Natural killer cell (primary cell): ENCODE measurements around the gene THAP9. TPM values are rescaled to one million over a fixed set of nuclear protein-coding genes. Genes with fewer than 3 reads are reported as not detected.

Source experiments
- ATAC-seq, 3 donors: fragments of 150-1000 bp in 2 of 3; fragments of 200-7000 bp in 1 of 3; cut with Tn5 transposase; 1 replicate in 1 of 3; 2 replicates in 2 of 3; pipeline ENCODE4 v1.10.0; 2021; ENCODE audit warnings: mild to moderate bottlenecking in 2 of 3, moderate library complexity in 2 of 3
- DNase-seq, 2 donors: peaks; one replicate each; pipeline versions ENCODE4 v3.0.0 to v3.0.0-alpha.2; 2013 to 2021; ENCODE audit warnings: mixed read lengths in 1 of 2
- H3K27ac ChIP-seq: one replicate; pipeline ENCODE4 v1.5.1; 2013; ENCODE audit warnings: mild to moderate bottlenecking, low read length
- H3K27me3 ChIP-seq: one replicate; pipeline ENCODE4 v1.6.1; 2013; ENCODE audit warnings: low read length; ENCODE audit not compliant: control insufficient read depth, insufficient read depth
- H3K36me3 ChIP-seq: one replicate; pipeline ENCODE4 v1.6.1; 2013; ENCODE audit warnings: low read length; ENCODE audit not compliant: control insufficient read depth, insufficient read depth
- H3K4me1 ChIP-seq: one replicate; pipeline ENCODE4 v1.6.1; 2013; ENCODE audit warnings: low read length; ENCODE audit not compliant: control insufficient read depth, insufficient read depth
- H3K4me3 ChIP-seq: one replicate; pipeline ENCODE4 v1.5.1; 2013; ENCODE audit warnings: low read length
- H3K9me3 ChIP-seq: one replicate; pipeline ENCODE4 v1.6.1; 2013; ENCODE audit warnings: low read length; ENCODE audit not compliant: control insufficient read depth, insufficient read depth
- H3K27ac Mint-ChIP-seq, 2 donors: one replicate each; pipeline ENCODE4 v1.8.0; 2022; ENCODE audit warnings: mild to moderate bottlenecking in 2 of 2, mixed read lengths in 2 of 2, moderate library complexity in 1 of 2
- H3K27me3 Mint-ChIP-seq, 2 donors: one replicate each; pipeline ENCODE4 v1.8.0; 2022; ENCODE audit warnings: low read depth in 2 of 2, mixed read lengths in 2 of 2
- H3K36me3 Mint-ChIP-seq: one replicate; pipeline ENCODE4 v1.8.0; 2022; ENCODE audit warnings: mixed read lengths
- H3K4me1 Mint-ChIP-seq, 2 donors: one replicate each; pipeline ENCODE4 v1.8.0; 2022; ENCODE audit warnings: mixed read lengths in 2 of 2
- H3K4me3 Mint-ChIP-seq: one replicate; pipeline ENCODE4 v1.8.0; 2022; ENCODE audit warnings: mild to moderate bottlenecking, moderate library complexity, mixed read lengths
- H3K9me3 Mint-ChIP-seq, 2 donors: one replicate each; pipeline ENCODE4 v1.8.0; 2022; ENCODE audit warnings: mixed read lengths in 2 of 2
- CTCF ChIP-seq: fragments of 200-600 bp; IDR thresholded peaks from one replicate; pipeline ENCODE4 v1.8.0; 2022; ENCODE audit warnings: antibody characterized with exemption
- WGBS: methylation state at CpG from one replicate; pipeline ENCODE4 v1.1.7; 2013; ENCODE audit warnings: missing lambda C conversion rate; ENCODE audit not compliant: insufficient coverage; 5-methylcytosine and 5-hydroxymethylcytosine counted together
- intact Hi-C: fragments of 100-400 bp; cut with micrococcal nuclease; formaldehyde crosslinking; loops from one replicate; pipeline ENCODE4 v1.14.2; 2022
- total RNA-seq, 4 donors: library from RNA; stranded (reverse); fragments of 120-200 nt in 1 of 4; gene quantifications; one replicate each; pipeline versions ENCODE4 v1.2.3 to v1.2.4, GENCODE V29; 2013 to 2022

Gene THAP9
- total RNA-seq, 3 donors from 2014 or later (not counting 1 experiment from before 2014, with no cell fraction given) = 1.6 to 2.6 (median 2.1) TPM

- Histone ChIP-seq H3K4me1 (no peaks in the 10 kb centered on the region), H3K27ac (no peak overlapping the region), H3K4me3 (no peak overlapping the region), H3K36me3 (peaks cover 8% of the 10 kb centered on the region), H3K27me3 (no peaks in the 10 kb centered on the region), H3K9me3 (no peaks in the 10 kb centered on the region)
- intact Hi-C loops = no loop called here
- Mint-ChIP-seq H3K27ac (no peak overlapping the region), H3K4me3 (no peak overlapping the region), H3K27me3 (no peaks in the 10 kb centered on the region), H3K36me3 (no peaks in the 10 kb centered on the region), H3K4me1 (peaks cover 6% of the 10 kb centered on the region in 2 donors), H3K9me3 (no peaks in the 10 kb centered on the region)
- ATAC-seq = no peak
- TF ChIP-seq CTCF = no peak
- DNase-seq = no peak
Observed at GRCh38 chr4:82947498-82947897, 47.0 kb downstream of the THAP9 start.

- H3K27me3 ChIP-seq = no peaks in the 10 kb centered on the region
- no peak overlapping the region for H3K4me3 Mint-ChIP-seq
- H3K27me3 Mint-ChIP-seq = no peaks in the 10 kb centered on the region
- peaks cover 6% of the 10 kb centered on the region in 2 donors for H3K4me1 Mint-ChIP-seq
- no peak for TF ChIP-seq CTCF
- H3K9me3 ChIP-seq = no peaks in the 10 kb centered on the region
- no peaks in the 10 kb centered on the region for H3K4me1 ChIP-seq
- no CpG with 5 or more reads among the region's 1 CpG for WGBS
- DNase-seq (no peak), ATAC-seq (no peak)
- H3K36me3 Mint-ChIP-seq = no peaks in the 10 kb centered on the region
- H3K27ac ChIP-seq = no peak overlapping the region
- no peaks in the 10 kb centered on the region for H3K9me3 Mint-ChIP-seq
- H3K36me3 ChIP-seq = peaks cover 10% of the 10 kb centered on the region
- H3K4me3 ChIP-seq = no peak overlapping the region
- no peak overlapping the region for H3K27ac Mint-ChIP-seq
- intact Hi-C loops = no loop called here
Observed at GRCh38 chr4:82948647-82949204, 48.2 kb downstream of the THAP9 start.

- no peaks in the 10 kb centered on the region for H3K4me1 ChIP-seq
- H3K4me3 Mint-ChIP-seq = no peak overlapping the region
- TF ChIP-seq CTCF = no peak
- no peak for ATAC-seq
- no peaks in the 10 kb centered on the region for H3K9me3 Mint-ChIP-seq
- no peak overlapping the region for H3K27ac ChIP-seq
- DNase-seq = no peak
- no peaks in the 10 kb centered on the region for H3K9me3 ChIP-seq
- no peak overlapping the region for H3K27ac Mint-ChIP-seq
- H3K4me1 Mint-ChIP-seq = peaks cover 6% of the 10 kb centered on the region in 2 donors
- H3K36me3 ChIP-seq = peaks cover 7% of the 10 kb centered on the region
- intact Hi-C loops = no loop called here
- no peak overlapping the region for H3K4me3 ChIP-seq
- H3K27me3 Mint-ChIP-seq = no peaks in the 10 kb centered on the region
- H3K27me3 ChIP-seq = no peaks in the 10 kb centered on the region
- H3K36me3 Mint-ChIP-seq = no peaks in the 10 kb centered on the region
- no CpG with 5 or more reads among the region's 2 CpGs for WGBS
Observed at GRCh38 chr4:82951196-82951595, 50.7 kb downstream of the THAP9 start.

- no peaks in the 10 kb centered on the region for H3K27me3 ChIP-seq
- H3K36me3 Mint-ChIP-seq = no peaks in the 10 kb centered on the region
- H3K36me3 ChIP-seq = peaks cover 6% of the 10 kb centered on the region
- H3K4me3 ChIP-seq = no peak overlapping the region
- no peaks in the 10 kb centered on the region for H3K9me3 ChIP-seq
- no peaks in the 10 kb centered on the region for H3K9me3 Mint-ChIP-seq
- no peaks in the 10 kb centered on the region for H3K4me1 ChIP-seq
- no peak overlapping the region for H3K27ac ChIP-seq
- no peaks in the 10 kb centered on the region for H3K27me3 Mint-ChIP-seq
- H3K27ac Mint-ChIP-seq = no peak overlapping the region
- no peak for TF ChIP-seq CTCF
- intact Hi-C loops = no loop called here
- ATAC-seq (no peak), DNase-seq (no peak)
- peaks cover 5 to 20% of the 10 kb centered on the region in 2 donors for H3K4me1 Mint-ChIP-seq
- no peak overlapping the region for H3K4me3 Mint-ChIP-seq
- WGBS = 96% methylated on average over 3 of the region's 4 CpGs
Observed at GRCh38 chr4:82954212-82954611, 53.7 kb downstream of the THAP9 start.
